Motor neuron (in vitro differentiated cells): Measurements from ENCODE around the gene DZIP3. TPM values are rescaled to one million over a fixed set of nuclear protein-coding genes. Genes with fewer than 3 reads are reported as not detected.

Experiments
- ATAC-seq, 8 experiments: fragments of 200-7000 bp; cut with Tn5 transposase; replicated peaks in 6 of 8; 2 replicates each; pipeline ENCODE4 v1.8.0; 2021; ENCODE audit warnings: mild to moderate bottlenecking in 8 of 8, moderate library complexity in 8 of 8
- H3K27ac ChIP-seq, 2 donors: fragments of 250-450 bp; sonication (Bioruptor Pico); 2 replicates each; pipeline ENCODE4 v1.9.0; 2021; ENCODE audit warnings: antibody characterized with exemption in 2 of 2, mild to moderate bottlenecking in 2 of 2, moderate library complexity in 1 of 2
- H3K4me1 ChIP-seq, 2 donors: fragments of 250-450 bp; sonication (Bioruptor Pico); replicated peaks in 1 of 2; 2 replicates each; pipeline ENCODE4 v1.6.1; 2021; ENCODE audit warnings: antibody characterized with exemption in 2 of 2, mild to moderate bottlenecking in 2 of 2, moderate library complexity in 1 of 2
- H3K4me3 ChIP-seq, 5 donors: fragments of 250-450 bp; sonication (Bioruptor Pico); 2 replicates each; pipeline ENCODE4 v1.9.0; 2021; ENCODE audit warnings: antibody characterized with exemption in 5 of 5, mild to moderate bottlenecking in 5 of 5, moderate library complexity in 4 of 5
- WGBS, 10 experiments: fragments of 450-650 bp; shearing (Covaris generic); methylation state at CpG; one replicate each; pipeline ENCODE4 v1.0.0; 2022; 5-methylcytosine and 5-hydroxymethylcytosine counted together
- in situ Hi-C, 9 experiments: fragments of 400-800 bp; cut with MboI; loops; one replicate each; pipeline ENCODE4 v1.15.0; 2021; ENCODE audit warnings: low sequenced_read_pairs in 9 of 9, low pct_unique_long_range_greater_than_20kb in 2 of 9; ENCODE audit not compliant: unreplicated experiment in 9 of 9
- total RNA-seq, 8 experiments: library from RNA; unstranded; fragments of 300-600 nt; gene quantifications; 2 replicates each; pipeline versions ENCODE4 v1.2.3 to v1.2.4, GENCODE V29; 2022

Gene DZIP3
- total RNA-seq = 10 to 100 TPM; 14.1 to 83.7 (median 27.5) TPM

DNA sequence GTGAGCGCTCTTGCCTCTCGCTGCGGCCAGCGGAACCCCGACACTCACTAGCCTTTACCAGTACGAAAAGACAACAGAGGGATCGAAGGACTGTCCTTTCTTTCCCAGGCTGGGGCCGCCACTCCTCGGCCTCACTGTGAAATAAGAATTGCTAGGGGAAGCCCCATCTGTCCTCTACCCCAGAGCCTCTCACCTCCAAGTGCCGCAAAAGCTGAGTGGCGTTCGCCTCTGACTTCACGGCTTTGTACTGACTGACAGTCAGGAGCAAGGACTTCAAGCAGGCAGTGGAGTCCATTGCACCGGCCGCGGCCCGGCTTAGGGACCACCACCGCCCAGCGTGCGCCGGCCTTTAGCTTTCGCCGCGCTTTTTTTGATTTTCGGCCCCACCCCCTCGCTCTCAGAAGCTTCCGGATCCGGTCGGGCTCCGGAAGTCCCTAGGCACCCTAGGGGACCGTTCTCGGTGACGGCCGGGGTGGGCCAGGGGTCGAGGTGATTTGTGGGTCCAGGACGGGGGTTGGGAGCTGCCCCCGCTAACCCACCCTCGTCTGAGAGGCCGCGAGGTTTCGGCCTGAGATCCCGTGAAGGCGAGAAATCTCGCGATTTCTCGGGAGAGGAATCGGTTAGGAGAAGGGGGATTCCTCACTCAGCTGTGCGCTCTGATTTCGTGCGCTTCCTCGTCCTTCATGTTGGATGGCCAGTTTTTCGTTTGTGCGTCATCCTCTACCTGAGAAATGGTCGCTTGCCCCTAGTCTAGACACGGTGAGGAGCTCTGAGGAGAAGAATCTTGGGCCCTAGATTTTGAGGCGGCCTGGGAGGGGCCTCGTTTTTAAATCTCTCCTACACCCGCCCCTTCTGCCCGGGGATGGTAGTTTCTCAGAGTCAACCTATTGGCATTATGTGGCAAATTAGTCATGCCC lies at the start of gene DZIP3, which contains the start of gene CIP2A:
Gene DZIP3, plus strand, starts transcription at position 642 of the 917 bp plus-strand sequence. CDS start 15,685 bp downstream, outside the sequence.
Gene CIP2A, minus strand, starts transcription at position 358 of the 917 bp plus-strand sequence. Its CDS starts 63 bp downstream, at position 295.
- Histone ChIP-seq H3K4me3 (peak within 1 kb of the TSS; percentile 64 to 90 (median 72)), H3K4me1 (peaks cover 2 to 10% of the 10 kb centered on the region in 2 donors), H3K27ac (peak within 1 kb of the TSS; percentile 92 to 94)
- in situ Hi-C loops = no loop called here
- ATAC-seq = peak; percentile 88 to 99 (median 98)
- 0 to 8% (median 0%) methylated on average over 6 to 15 of the region's 59 CpGs; no CpG with 5 or more reads in 2 of the 10 experiments for WGBS, 10 experiments

DNA sequence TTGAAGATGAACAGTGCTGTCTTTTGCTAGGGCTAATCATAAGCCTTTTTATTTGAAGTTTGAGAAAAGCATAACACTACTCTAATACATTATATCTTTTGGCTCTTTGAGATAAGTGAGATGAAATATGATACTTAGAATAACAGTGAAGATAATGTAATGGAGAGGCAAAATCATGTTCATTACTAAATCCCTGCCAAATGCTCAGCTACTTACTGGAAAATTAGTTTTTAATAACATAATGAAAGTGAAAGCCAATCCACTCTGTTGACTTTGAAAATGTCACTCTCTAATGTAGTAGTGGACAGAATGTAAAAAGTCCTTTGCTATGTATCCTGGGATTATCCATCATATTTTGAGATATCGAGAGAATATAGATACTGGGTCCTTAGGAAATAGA lies 43.3 kb upstream of the DZIP3 start:
- peak in 3 of 8 experiments; percentile 37 to 53 (median 51) for ATAC-seq
- in situ Hi-C loops = no loop called here
- no peaks in the 10 kb centered on the region for H3K4me1 ChIP-seq
- H3K4me3 ChIP-seq = no peak overlapping the region
- H3K27ac ChIP-seq = no peak overlapping the region
- 83 to 100% (median 100%) methylated on average over 1 of the region's 1 CpG; no CpG with 5 or more reads in 3 of the 10 experiments for WGBS, 10 experiments

GRCh38 chr3:108546692-108547091 lies 42.8 kb upstream of the DZIP3 start:
- 90 to 100% (median 100%) methylated on average over 2 to 3 of the region's 3 CpGs; no CpG with 5 or more reads in 1 of the 10 experiments for WGBS, 10 experiments
- H3K27ac ChIP-seq = no peak overlapping the region
- H3K4me1 ChIP-seq = no peaks in the 10 kb centered on the region
- ATAC-seq = no peak
- no peak overlapping the region for H3K4me3 ChIP-seq
- in situ Hi-C loops = no loop called here

GRCh38 chr3:108548304-108548703 lies 41.2 kb upstream of the DZIP3 start:
- no peak overlapping the region for H3K27ac ChIP-seq
- 60 to 100% (median 91%) methylated on average over 1 of the region's 1 CpG; no CpG with 5 or more reads in 4 of the 10 experiments for WGBS, 10 experiments
- in situ Hi-C loops = no loop called here
- H3K4me3 ChIP-seq = no peak overlapping the region
- no peak for ATAC-seq
- H3K4me1 ChIP-seq = no peaks in the 10 kb centered on the region

DNA sequence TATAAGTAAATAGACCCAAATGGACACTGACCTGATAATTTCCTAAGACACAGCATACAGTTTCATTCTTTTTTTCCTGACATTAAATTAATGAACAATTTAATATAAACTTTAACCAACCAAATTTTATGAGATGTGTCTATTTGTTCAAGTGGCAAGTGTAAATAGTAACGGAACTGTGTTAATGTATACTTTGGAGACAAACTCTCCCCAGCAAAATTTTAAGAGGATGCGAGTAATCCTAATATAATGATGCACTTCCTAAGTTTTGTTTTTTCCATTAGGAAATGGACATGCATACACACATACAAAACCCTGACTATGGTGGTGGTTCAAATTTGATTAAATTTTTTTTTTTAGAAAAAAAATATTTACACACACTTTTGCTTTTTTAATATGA lies 40.6 kb upstream of the DZIP3 start:
- no peak for ATAC-seq
- no peak overlapping the region for H3K4me3 ChIP-seq
- 92 to 100% (median 100%) methylated on average over 2 of the region's 2 CpGs for WGBS, 10 experiments
- H3K4me1 ChIP-seq = no peaks in the 10 kb centered on the region
- in situ Hi-C loops = no loop called here
- H3K27ac ChIP-seq = no peak overlapping the region

- in situ Hi-C loops = loop anchor here in 3 of 9 experiments (10.0 to 25.0 kb wide), 2 partner anchors 58 to 1315 kb away; no protein-coding TSS in a partner anchor
- Histone ChIP-seq H3K4me3 (no peak overlapping the region), H3K27ac (no peak overlapping the region), H3K4me1 (no peaks in the 10 kb centered on the region)
- ATAC-seq = peak; percentile 23 to 63 (median 38)
- WGBS, 10 experiments = 29 to 94% (median 62%) methylated on average over 2 to 4 of the region's 4 CpGs
Measured at GRCh38 chr3:108552267-108553159, 37.0 kb upstream of the DZIP3 start.

DNA sequence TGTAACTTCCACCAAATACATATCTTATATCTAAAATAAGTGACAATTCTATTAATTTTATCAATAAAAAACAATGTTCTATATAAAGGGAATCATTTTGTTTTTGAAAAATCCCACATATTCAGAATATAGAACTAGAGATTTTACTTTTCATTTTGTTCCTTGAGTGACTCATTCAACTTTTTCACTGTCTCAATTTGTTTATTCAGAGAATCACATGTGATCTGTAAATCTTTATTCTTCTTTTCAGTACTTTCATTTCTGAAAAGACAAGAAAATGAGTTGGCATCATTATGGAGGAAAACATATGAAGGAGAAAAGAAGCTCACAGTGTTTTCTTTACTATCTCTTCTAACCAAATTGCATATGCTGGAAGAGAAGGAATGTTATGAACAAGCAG lies 35.3 kb upstream of the DZIP3 start:
- peak in 2 of 8 experiments; percentile 56 to 70 for ATAC-seq
- in situ Hi-C loops = loop anchor here in 3 of 9 experiments (10.0 to 25.0 kb wide), 2 partner anchors 59 to 1317 kb away; no protein-coding TSS in a partner anchor
- H3K4me1 ChIP-seq = no peaks in the 10 kb centered on the region
- no peak overlapping the region for H3K27ac ChIP-seq
- H3K4me3 ChIP-seq = no peak overlapping the region

DNA sequence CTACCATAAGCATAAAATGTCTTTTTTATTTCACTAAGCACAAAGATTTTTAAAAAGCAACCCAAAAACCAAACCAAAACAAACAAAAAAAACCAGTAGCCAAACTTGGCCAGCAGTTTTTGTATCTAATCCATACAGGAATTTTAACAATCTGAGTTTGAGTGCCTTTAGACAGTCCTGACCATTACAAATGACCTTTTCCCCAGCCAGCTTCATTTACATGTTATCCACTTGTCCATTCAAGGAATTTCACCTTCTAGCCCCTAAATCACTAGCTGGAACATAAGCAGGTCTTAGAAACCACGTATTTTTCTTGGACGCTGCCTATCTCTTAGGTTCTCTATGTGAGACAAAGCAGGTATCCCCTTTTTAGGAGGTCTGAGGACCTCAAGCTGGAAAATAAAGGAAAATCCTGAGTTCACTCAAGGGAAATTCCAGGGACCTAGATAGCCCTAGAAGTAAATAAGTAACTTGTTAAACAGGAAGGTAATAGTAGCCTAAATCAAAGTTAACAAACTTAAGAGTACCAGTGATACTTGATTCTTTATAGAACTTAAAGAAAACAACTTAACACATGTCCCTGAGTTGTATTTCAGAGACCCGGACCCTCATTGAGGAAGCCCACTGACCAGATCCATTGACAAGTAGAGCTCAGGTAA lies 34.5 kb upstream of the DZIP3 start:
- in situ Hi-C loops = loop anchor here in 3 of 9 experiments (10.0 to 25.0 kb wide), 2 partner anchors 60 to 1318 kb away; no protein-coding TSS in a partner anchor
- 53 to 100% (median 88%) methylated on average over 1 to 3 of the region's 3 CpGs; no CpG with 5 or more reads in 3 of the 10 experiments for WGBS, 10 experiments
- H3K27ac ChIP-seq = no peak overlapping the region
- no peak for ATAC-seq
- H3K4me3 ChIP-seq = no peak overlapping the region
- no peaks in the 10 kb centered on the region for H3K4me1 ChIP-seq

DNA sequence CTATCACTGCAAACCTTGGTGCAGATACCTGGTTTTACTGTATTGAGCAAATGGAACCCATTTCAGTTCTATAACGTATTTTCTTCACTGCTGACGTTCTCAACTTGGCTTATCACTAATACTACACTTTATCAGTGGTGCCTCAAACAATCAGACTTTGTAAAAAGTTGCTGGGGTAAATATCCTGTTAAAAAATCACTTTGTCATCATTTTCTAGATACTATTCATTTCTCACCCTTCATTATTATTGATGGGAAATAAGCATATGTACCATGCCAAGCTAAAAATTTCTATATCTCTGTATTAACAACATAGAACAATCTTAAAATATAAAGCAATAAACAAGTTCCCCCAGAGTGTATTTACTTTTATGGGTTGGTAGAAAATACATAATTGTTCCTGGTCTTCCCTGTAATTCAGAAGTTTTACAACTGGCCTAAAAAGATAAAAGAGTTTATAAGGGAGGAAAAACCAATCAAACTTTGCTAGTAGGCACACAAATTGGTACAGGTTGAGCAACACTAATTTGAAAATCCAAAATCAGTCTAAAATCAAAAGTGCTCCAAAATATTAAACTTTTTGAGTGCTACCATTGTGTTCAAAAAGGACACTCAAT lies 33.4 kb upstream of the DZIP3 start:
- no peak for ATAC-seq
- 65 to 100% (median 84%) methylated on average over 1 to 2 of the region's 2 CpGs; no CpG with 5 or more reads in 1 of the 10 experiments for WGBS, 10 experiments
- Histone ChIP-seq H3K4me1 (no peaks in the 10 kb centered on the region), H3K4me3 (no peak overlapping the region), H3K27ac (no peak overlapping the region)
- in situ Hi-C loops = loop anchor here in 3 of 9 experiments (10.0 to 25.0 kb wide), 2 partner anchors 61 to 1319 kb away; no protein-coding TSS in a partner anchor

- Histone ChIP-seq H3K4me3 (no peak overlapping the region), H3K4me1 (no peaks in the 10 kb centered on the region), H3K27ac (no peak overlapping the region)
- ATAC-seq = no peak
- 80 to 100% (median 93%) methylated on average over 1 to 2 of the region's 2 CpGs for WGBS, 10 experiments
- in situ Hi-C loops = loop anchor here in 2 of 9 experiments (25.0 kb wide), 1 partner anchor 1325 kb away; no protein-coding TSS in a partner anchor
Measured at GRCh38 chr3:108562565-108562964, 27.0 kb upstream of the DZIP3 start.

DNA sequence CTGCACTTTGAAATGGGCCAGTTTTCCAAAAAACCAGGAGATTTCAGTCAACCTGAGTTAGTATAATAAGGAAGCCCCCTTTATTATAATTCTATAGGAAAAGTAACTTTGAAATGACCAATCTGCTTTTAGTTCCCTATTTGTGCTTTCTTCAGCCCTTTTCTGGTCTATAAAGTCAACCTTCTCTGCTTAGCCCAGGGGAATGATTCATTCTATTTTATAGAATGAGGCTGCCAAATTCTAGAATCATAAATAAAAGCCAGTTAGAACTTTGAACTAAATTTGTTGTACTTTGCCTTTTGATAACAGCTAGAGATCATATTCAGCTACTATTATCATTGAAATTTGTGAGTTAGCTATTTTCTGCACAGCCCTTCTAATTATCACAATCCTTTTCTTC lies 25.0 kb upstream of the DZIP3 start:
- no peak for ATAC-seq
- in situ Hi-C loops = loop anchor here in 2 of 9 experiments (25.0 kb wide), 1 partner anchor 1327 kb away; no protein-coding TSS in a partner anchor
- Histone ChIP-seq H3K4me1 (no peaks in the 10 kb centered on the region), H3K4me3 (no peak overlapping the region), H3K27ac (no peak overlapping the region)

- no peak overlapping the region for H3K27ac ChIP-seq
- in situ Hi-C loops = loop anchor here in 2 of 9 experiments (25.0 kb wide), 1 partner anchor 1328 kb away; no protein-coding TSS in a partner anchor
- no peak overlapping the region for H3K4me3 ChIP-seq
- WGBS, 10 experiments = 87 to 100% (median 93%) methylated on average over 1 to 3 of the region's 3 CpGs
- ATAC-seq = no peak
- no peaks in the 10 kb centered on the region for H3K4me1 ChIP-seq
Measured at GRCh38 chr3:108565506-108565905, 24.0 kb upstream of the DZIP3 start.
